Eye (tissue), 1 donor: ENCODE measurements around the gene MAP3K13.
"Not testable (repeated sequence)": the region's sequence is repeated elsewhere in the genome, so short reads cannot be mapped to it uniquely, and the experiment has no call there.

Source experiments
- DNase-seq: peaks from one replicate; pipeline ENCODE4 v3.0.0-alpha.2; 2015

MAP3K13 gene

GRCh38 chr3:185460719-185461350 lies 97.9 kb downstream of the MAP3K13 start:
- peak; percentile 5 for DNase-seq

- DNase-seq, result no peak
These were observed 102.5 kb downstream of the MAP3K13 start for GRCh38 chr3:185465471-185465870.

DNA sequence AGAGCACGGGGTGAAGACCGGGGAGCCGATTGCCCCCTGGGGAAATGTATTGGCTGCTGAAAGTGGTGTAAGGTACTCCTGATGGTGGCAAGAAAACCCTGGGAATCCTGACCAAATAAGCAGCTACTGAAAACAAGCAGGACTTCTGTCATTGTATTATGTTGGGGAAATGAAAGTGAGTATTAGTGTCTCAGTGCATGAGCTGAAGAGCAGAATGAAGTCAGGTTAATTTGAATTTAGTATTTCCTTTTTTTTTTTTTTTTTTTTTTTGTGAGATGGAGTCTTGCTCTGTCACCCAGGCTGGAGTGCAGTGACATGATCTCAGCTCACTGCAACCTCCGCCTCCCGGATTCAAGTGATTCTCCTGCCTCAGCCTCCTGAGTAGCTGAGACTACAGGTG lies 103.2 kb downstream of the MAP3K13 start:
- not testable (repeated sequence) for DNase-seq

GRCh38 chr3:185469542-185469941 lies 106.6 kb downstream of the MAP3K13 start:
- DNase-seq, result no peak

- no peak for DNase-seq
These were observed 107.4 kb downstream of the MAP3K13 start for GRCh38 chr3:185470323-185470722.

DNA sequence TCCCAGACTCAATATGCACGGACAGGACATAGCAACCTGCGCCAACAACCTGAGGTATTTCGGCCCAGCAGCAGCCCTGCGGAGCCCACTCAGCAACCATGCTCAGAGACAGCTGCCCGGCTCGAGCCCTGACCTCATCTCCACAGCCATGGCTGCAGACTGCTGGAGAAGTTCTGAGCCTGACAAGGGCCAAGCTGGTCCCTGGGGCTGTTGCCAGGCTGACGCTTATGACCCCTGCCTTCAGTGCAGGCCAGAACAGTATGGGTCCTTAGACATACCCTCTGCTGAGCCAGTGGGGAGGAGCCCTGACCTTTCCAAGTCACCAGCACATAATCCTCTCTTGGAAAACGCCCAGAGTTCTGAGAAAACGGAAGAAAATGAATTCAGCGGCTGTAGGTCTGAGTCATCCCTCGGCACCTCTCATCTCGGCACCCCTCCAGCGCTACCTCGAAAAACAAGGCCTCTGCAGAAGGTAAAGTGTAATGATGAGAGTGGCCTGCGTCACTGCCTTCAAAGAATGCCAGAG lies 110.4 kb downstream of the MAP3K13 start:
- no peak for DNase-seq

DNA sequence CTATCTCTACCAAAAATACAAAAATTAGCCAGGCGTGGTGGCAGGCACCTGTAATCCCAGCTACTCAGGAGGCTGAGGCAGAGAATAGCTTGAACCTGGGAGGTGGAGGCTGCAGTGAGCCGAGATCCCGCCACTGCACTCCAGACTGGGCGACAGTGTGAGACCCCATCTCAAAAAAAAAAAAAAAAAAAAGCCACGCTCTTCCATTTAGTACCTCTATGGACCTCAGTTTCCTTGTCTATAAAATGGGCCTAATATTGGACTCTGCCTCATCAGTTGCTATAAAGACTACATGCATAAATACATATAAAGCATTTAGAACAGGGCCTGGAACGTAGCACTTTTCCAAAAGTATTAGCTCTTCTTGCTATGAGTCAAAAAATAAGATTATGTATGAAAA lies 112.0 kb downstream of the MAP3K13 start:
- not testable (repeated sequence) for DNase-seq

GRCh38 chr3:185477316-185477715 lies 114.4 kb downstream of the MAP3K13 start:
- DNase-seq, result no peak

- no peak for DNase-seq
These were observed 116.5 kb downstream of the MAP3K13 start for GRCh38 chr3:185479373-185479945.

DNA sequence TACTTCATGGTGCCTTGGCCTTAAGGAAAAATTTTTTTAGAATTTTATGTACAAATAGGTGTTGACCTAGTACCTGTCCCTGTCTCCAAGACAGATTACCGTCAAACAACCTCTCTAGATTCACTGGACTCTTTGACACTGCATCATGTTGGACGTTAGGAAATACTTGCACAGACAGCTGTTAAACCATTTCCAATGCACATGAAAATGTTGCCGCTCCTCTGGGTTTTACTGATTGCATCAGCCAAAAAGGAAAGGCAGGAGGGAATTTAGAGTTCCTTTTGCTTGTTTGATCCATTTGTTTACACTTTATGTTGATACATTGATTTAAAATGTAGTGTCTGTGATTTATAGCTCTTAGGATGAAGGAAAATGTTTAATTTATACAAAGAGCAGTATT lies 121.4 kb downstream of the MAP3K13 start:
- no peak for DNase-seq

GRCh38 chr3:185486394-185486793 lies 123.5 kb downstream of the MAP3K13 start:
- DNase-seq, result no peak

GRCh38 chr3:185488465-185488864 lies 125.5 kb downstream of the MAP3K13 start:
- DNase-seq, result no peak

GRCh38 chr3:185489462-185489861 lies 126.5 kb downstream of the MAP3K13 start:
- DNase-seq, result no peak

- DNase-seq, result no peak
These were observed 127.3 kb downstream of the MAP3K13 start for GRCh38 chr3:185490241-185490640.

DNA sequence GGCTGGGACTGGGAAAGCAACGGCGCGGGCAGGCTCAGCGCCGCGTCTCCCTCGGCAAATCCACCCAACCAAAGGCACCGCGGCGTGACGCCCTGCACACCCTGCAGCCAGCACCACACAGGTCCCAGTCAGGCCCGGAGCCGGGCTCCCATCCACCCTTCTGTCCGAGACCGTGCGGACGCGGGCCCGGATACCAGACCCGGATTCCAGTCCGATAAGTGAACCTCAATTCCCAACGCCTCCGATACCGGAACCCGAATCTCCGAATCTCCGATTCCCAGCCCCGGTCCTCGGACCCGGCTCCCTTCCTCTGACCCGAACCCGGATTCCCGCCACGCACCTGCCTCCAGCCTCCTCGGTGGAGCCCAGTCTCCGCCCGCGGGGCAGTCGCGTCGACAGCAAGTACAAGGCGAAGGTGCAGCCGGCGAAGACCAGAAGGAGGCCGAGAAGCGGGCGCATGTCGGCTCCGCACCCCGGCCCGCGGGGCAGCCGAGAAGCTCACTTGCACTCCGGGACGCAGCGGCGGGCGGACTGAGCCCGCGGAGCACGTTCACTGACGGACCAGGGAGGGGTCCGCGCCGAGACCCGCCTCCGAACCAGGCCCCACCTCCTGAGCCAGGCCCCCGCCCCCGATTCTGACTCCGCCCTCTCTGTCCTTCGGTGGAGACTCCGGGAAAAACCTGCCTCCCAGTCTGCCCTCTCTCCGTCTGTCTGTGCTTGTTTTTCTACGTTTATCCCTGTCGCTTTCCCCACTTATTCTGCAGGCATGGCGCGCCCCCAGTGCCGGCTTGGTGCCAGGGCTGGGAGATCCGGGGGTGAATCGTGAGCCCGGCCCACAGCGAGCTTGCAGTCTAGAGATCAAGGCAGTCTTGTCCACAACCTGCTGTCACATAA lies 135.8 kb downstream of the MAP3K13 start, which contains the start of gene TMEM41A:
TMEM41A (minus strand) TSS at position 533 of the 894 bp plus-strand sequence; CDS start at position 459, 74 bp downstream.
- peak; percentile 97 for DNase-seq

- no peak for DNase-seq
These were observed 140.1 kb downstream of the MAP3K13 start for GRCh38 chr3:185502987-185503386.

DNA sequence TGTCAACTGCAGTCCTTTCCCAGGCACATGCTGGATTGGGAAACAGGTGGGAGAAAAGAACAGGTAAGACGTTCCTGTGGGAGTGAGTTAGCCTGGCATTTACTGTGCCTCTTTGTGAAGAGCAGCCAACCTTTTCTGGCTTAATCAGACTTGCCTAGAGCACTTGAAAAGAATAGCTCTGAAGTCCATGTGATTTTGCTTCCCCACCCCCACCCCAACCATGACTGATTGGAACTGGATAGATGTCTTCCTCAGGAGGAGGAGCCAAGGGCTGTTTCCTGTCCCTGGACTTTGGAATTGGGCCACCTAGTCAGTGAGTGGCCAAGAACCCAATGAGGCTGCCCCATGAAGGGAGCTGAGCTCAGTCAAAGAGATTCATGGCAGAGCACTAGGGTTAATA lies 140.6 kb downstream of the MAP3K13 start:
- DNase-seq, result no peak

- DNase-seq, result no peak
These were observed 141.7 kb downstream of the MAP3K13 start for GRCh38 chr3:185504636-185505035.

GRCh38 chr3:185507883-185508282 lies 144.9 kb downstream of the MAP3K13 start:
- DNase-seq, result no peak

DNA sequence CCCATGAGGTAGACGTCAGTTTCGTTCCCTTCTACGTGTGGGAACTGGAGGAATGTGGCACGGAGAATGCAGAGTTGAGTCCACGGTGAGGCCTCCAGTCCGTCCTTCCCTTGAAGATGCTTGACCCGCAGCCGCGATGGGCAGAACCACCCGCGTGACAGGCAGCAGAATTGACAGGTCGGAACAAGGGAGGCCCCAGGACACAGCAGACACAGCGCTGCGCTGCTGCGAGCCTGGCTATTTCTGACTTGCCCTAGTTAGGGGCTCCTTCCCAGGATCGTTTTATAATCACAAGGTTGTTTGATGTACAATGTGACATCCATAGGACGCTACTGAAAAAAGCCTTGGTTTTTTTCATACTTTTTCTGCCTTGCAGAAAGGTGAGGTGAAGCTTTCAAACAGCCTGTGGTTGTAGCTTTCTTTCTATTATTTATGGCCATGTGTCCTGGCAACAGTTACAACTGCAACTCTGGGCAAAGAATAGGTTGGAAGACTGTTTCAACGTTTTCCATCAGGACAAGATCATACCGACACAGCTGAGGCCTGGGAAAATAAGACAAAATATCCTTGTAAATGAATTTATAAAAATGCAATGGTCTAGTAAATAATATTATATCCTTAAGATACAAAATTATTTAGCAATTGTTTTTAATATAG lies 145.5 kb downstream of the MAP3K13 start:
- DNase-seq, result peak; percentile 84

GRCh38 chr3:185511711-185512110 lies 148.8 kb downstream of the MAP3K13 start:
- no peak for DNase-seq

DNA sequence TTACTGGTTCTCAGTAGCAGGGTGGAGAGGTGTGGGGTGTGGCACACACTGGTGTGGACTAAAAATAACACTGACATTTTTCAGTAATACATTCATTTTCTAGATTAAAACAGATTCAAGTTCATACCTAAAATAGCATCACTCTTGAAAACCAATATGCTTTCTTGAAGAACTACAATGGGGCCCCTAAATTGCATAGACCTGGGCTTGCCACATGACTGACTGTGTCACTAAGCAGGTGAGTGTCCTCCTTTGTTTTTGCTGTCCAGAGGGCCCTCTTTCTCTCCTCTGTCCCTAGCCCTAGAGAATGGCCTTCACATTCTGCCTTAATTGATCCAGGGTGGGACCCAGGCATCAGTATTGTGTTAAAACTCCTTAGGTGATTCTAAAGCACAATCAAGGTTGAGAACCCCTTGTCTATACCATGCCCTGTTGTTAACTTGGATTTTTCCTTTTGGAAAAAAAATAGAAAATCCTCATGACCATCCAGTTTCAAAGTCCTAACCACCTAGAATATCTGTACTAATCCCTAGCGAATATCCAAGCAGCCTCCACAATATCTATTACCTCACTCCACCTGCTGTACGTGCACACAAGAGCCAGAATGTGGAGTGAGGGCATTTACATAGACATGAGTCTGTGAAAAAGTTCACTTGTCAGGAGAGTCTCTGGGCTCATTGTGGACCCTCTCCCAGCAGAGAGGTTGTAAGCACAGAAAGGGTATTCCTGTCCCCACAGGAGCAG lies 154.6 kb downstream of the MAP3K13 start:
- DNase-seq, result no peak
